ENCODE measurements around the gene PRKCZ. TPM values are rescaled to one million over a fixed set of nuclear protein-coding genes. Genes with fewer than 3 reads are reported as not detected.

PRKCZ gene
- total and polyA plus RNA-seq, 2 experiments from 2014 or later, result 26.2 to 36.9 TPM

DNA sequence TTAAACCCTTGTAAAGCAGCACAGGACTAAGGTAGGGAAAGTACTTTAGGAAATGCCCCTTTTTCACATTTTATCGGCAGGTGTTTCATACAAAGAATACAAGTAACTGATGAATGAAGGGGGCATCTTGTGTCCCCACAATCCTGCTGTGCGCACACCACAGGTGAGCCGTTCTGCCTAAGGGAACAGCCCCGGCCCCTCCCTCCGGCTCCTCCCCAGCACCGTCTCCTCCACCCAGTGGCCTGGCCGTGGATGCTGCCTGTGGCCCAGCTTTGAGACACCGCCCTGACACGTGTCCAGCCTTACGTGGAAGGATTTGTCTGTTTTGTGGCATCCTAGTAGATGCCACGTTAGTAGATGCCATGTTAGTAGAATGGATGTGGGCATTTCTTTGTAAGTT, 131.5 kb downstream of the PRKCZ start (continued):
- TF ChIP-seq ETS1 (IDR thresholded peaks at IDR 0.05) (no peak), POLR2AphosphoS5 (IDR thresholded peaks at IDR 0.05; ENCODE audit: low read depth) (no peak), STAT1 (IDR thresholded peaks at IDR 0.05; ENCODE audit: unreplicated experiment) (no peak), NANOG (IDR thresholded peaks at IDR 0.05; ENCODE audit: borderline replicate concordance) (no peak), JUNB (IDR thresholded peaks at IDR 0.05; ENCODE audit: unreplicated experiment) (no peak), EZH2phosphoT487 (IDR thresholded peaks at IDR 0.05; ENCODE audit: unreplicated experiment) (no peak)
- TF ChIP-seq, protein P1, sequence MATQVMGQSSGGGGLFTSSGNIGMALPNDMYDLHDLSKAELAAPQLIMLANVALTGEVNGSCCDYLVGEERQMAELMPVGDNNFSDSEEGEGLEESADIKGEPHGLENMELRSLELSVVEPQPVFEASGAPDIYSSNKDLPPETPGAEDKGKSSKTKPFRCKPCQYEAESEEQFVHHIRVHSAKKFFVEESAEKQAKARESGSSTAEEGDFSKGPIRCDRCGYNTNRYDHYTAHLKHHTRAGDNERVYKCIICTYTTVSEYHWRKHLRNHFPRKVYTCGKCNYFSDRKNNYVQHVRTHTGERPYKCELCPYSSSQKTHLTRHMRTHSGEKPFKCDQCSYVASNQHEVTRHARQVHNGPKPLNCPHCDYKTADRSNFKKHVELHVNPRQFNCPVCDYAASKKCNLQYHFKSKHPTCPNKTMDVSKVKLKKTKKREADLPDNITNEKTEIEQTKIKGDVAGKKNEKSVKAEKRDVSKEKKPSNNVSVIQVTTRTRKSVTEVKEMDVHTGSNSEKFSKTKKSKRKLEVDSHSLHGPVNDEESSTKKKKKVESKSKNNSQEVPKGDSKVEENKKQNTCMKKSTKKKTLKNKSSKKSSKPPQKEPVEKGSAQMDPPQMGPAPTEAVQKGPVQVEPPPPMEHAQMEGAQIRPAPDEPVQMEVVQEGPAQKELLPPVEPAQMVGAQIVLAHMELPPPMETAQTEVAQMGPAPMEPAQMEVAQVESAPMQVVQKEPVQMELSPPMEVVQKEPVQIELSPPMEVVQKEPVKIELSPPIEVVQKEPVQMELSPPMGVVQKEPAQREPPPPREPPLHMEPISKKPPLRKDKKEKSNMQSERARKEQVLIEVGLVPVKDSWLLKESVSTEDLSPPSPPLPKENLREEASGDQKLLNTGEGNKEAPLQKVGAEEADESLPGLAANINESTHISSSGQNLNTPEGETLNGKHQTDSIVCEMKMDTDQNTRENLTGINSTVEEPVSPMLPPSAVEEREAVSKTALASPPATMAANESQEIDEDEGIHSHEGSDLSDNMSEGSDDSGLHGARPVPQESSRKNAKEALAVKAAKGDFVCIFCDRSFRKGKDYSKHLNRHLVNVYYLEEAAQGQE (IDR thresholded peaks at IDR 0.05; ENCODE audit: unreplicated experiment), result no peak

DNA sequence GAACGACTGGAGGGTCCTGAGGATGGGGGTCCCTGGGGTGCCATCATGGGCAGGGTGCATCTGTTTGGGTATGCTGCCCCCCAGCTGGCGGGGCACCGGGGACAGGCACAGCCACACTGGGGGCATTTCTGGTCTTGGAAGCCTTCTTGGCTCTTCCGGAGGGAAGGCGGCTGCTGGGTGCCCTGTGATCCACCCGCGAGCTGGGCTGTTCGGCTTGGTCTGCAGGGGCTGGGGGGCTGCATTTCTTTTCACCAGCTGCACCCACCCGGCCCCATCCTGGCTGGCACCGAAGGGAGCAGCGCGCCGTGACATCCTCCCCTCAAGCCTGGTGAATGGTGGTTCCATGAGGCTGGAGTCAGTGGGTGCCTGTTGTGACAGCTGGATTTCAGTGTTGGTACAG, 132.2 kb downstream of the PRKCZ start:
- no peak overlapping the region for H3K4me3 ChIP-seq
- H3K27me3 ChIP-seq (ENCODE audit: insufficient read depth), result no peaks in the 10 kb centered on the region
- DNase-seq (ENCODE audit: low spot score), result no peak
- H3F3A ChIP-seq (replicated peaks; ENCODE audit: low read depth), result 0 out of 2 replicates have a peak, but pooled peaks cover 3% of the 10 kb centered on the region
- H3K27me3 Mint-ChIP-seq (ENCODE audit: insufficient read depth, low read depth, poor library complexity), result peaks cover 24% of the 10 kb centered on the region
- H3K4me1 Mint-ChIP-seq, result no peaks in the 10 kb centered on the region
- H3K27ac Mint-ChIP-seq, result no peak overlapping the region
- H3K27ac ChIP-seq (ENCODE audit: low read depth), result no peak overlapping the region
- H3K9me3 Mint-ChIP-seq, result no peaks in the 10 kb centered on the region
- no peak for ATAC-seq
- no peak overlapping the region for H2AFZ ChIP-seq
- H3K9me2 ChIP-seq (ENCODE audit: insufficient read depth), result no peaks in the 10 kb centered on the region
- H3K4me2 ChIP-seq, result no peak overlapping the region
- no peaks in the 10 kb centered on the region for H3K79me2 ChIP-seq (replicated peaks; ENCODE audit: insufficient read depth)
- H3K4me3 Mint-ChIP-seq, result no peak overlapping the region
- no peaks in the 10 kb centered on the region for H3K4me1 ChIP-seq (ENCODE audit: insufficient read depth)
- peaks cover 24% of the 10 kb centered on the region for H3K36me3 Mint-ChIP-seq (ENCODE audit: low read depth)
- no peaks in the 10 kb centered on the region for H3K36me3 ChIP-seq (ENCODE audit: insufficient read depth)
- H4K20me1 ChIP-seq (replicated peaks; ENCODE audit: insufficient read depth), result no peaks in the 10 kb centered on the region
- TF ChIP-seq ZNF114 (CRISPR knock-in tag; IDR thresholded peaks at IDR 0.05) (no peak), JUNB (IDR thresholded peaks at IDR 0.05; ENCODE audit: unreplicated experiment) (no peak), STAT1 (IDR thresholded peaks at IDR 0.05; ENCODE audit: unreplicated experiment) (no peak), ZNF331 (CRISPR knock-in tag; IDR thresholded peaks at IDR 0.05; ENCODE audit: low read depth) (no peak), EZH2 (IDR thresholded peaks at IDR 0.05; ENCODE audit: low read depth, unreplicated experiment) (no peak), EZH2phosphoT487 (IDR thresholded peaks at IDR 0.05; ENCODE audit: unreplicated experiment) (no peak)
- TF ChIP-seq, protein P1 (IDR thresholded peaks at IDR 0.05; ENCODE audit: unreplicated experiment), result no peak
- TF ChIP-seq, protein P2, sequence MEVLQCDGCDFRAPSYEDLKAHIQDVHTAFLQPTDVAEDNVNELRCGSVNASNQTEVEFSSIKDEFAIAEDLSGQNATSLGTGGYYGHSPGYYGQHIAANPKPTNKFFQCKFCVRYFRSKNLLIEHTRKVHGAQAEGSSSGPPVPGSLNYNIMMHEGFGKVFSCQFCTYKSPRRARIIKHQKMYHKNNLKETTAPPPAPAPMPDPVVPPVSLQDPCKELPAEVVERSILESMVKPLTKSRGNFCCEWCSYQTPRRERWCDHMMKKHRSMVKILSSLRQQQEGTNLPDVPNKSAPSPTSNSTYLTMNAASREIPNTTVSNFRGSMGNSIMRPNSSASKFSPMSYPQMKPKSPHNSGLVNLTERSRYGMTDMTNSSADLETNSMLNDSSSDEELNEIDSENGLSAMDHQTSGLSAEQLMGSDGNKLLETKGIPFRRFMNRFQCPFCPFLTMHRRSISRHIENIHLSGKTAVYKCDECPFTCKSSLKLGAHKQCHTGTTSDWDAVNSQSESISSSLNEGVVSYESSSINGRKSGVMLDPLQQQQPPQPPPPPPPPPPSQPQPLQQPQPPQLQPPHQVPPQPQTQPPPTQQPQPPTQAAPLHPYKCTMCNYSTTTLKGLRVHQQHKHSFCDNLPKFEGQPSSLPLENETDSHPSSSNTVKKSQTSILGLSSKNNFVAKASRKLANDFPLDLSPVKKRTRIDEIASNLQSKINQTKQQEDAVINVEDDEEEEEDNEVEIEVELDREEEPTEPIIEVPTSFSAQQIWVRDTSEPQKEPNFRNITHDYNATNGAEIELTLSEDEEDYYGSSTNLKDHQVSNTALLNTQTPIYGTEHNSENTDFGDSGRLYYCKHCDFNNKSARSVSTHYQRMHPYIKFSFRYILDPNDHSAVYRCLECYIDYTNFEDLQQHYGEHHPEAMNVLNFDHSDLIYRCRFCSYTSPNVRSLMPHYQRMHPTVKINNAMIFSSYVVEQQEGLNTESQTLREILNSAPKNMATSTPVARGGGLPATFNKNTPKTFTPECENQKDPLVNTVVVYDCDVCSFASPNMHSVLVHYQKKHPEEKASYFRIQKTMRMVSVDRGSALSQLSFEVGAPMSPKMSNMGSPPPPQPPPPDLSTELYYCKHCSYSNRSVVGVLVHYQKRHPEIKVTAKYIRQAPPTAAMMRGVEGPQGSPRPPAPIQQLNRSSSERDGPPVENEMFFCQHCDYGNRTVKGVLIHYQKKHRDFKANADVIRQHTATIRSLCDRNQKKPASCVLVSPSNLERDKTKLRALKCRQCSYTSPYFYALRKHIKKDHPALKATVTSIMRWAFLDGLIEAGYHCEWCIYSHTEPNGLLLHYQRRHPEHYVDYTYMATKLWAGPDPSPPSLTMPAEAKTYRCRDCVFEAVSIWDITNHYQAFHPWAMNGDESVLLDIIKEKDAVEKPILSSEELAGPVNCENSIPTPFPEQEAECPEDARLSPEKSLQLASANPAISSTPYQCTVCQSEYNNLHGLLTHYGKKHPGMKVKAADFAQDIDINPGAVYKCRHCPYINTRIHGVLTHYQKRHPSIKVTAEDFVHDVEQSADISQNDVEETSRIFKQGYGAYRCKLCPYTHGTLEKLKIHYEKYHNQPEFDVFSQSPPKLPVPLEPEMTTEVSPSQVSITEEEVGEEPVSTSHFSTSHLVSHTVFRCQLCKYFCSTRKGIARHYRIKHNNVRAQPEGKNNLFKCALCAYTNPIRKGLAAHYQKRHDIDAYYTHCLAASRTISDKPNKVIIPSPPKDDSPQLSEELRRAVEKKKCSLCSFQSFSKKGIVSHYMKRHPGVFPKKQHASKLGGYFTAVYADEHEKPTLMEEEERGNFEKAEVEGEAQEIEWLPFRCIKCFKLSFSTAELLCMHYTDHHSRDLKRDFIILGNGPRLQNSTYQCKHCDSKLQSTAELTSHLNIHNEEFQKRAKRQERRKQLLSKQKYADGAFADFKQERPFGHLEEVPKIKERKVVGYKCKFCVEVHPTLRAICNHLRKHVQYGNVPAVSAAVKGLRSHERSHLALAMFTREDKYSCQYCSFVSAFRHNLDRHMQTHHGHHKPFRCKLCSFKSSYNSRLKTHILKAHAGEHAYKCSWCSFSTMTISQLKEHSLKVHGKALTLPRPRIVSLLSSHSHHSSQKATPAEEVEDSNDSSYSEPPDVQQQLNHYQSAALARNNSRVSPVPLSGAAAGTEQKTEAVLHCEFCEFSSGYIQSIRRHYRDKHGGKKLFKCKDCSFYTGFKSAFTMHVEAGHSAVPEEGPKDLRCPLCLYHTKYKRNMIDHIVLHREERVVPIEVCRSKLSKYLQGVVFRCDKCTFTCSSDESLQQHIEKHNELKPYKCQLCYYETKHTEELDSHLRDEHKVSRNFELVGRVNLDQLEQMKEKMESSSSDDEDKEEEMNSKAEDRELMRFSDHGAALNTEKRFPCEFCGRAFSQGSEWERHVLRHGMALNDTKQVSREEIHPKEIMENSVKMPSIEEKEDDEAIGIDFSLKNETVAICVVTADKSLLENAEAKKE (CRISPR knock-in tag; IDR thresholded peaks at IDR 0.05), result no peak
